ENCODE measurements around the gene LRPAP1.

Gene LRPAP1

GRCh38 chr4:3518511-3518880 is 13.7 kb downstream of the LRPAP1 start (continued):
- TF ChIP-seq ZNF280D (tag by site-specific recombination; IDR thresholded peaks at IDR 0.05) (no peak), ZNF660 (tag by site-specific recombination; IDR thresholded peaks at IDR 0.05) (no peak), ZNF148 (tag by site-specific recombination; IDR thresholded peaks at IDR 0.05; ENCODE audit: borderline replicate concordance) (no peak), ZNF404 (tag by site-specific recombination; IDR thresholded peaks at IDR 0.05) (no peak), ZNF140 (tag by site-specific recombination; IDR thresholded peaks at IDR 0.05) (no peak), ZNF692 (tag by site-specific recombination; IDR thresholded peaks at IDR 0.05) (no peak), ZFP3 (tag by site-specific recombination; IDR thresholded peaks at IDR 0.05; ENCODE audit: low read depth) (no peak), INSM2 (tag by site-specific recombination; IDR thresholded peaks at IDR 0.05) (no peak), ZNF341 (tag by site-specific recombination; IDR thresholded peaks at IDR 0.05; ENCODE audit: low read depth) (no peak), SCRT2 (tag by site-specific recombination; IDR thresholded peaks at IDR 0.05) (no peak)

- Histone ChIP-seq H3K9me3 (ENCODE audit: control insufficient read depth, insufficient read depth, low read depth, low read length) (no peaks in the 10 kb centered on the region), H3K27ac (ENCODE audit: extremely low read depth, low read depth, low read length) (no peak overlapping the region), H3K4me3 (ENCODE audit: low read depth, low read length) (no peak overlapping the region), H3K36me3 (ENCODE audit: control insufficient read depth in 2 of 2, insufficient read depth in 1 of 2, low read length in 2 of 2) (peaks cover 0 to 95% of the 10 kb centered on the region in 2 experiments; a peak in 2 of 3 replicates), H3K4me1 (ENCODE audit: control insufficient read depth, insufficient read depth, low read length) (no peaks in the 10 kb centered on the region)
- POLR2A ChIA-PET, result no interaction called here
- CTCF ChIA-PET, result no interaction called here
- TF ChIP-seq ZNF513 (tag by site-specific recombination; IDR thresholded peaks at IDR 0.05) (no peak), ZNF561 (tag by site-specific recombination; IDR thresholded peaks at IDR 0.05; ENCODE audit: borderline replicate concordance) (no peak), REST (tag by site-specific recombination; IDR thresholded peaks at IDR 0.05) (no peak), ZEB2 (tag by site-specific recombination; IDR thresholded peaks at IDR 0.05) (no peak), SETDB1 (IDR thresholded peaks at IDR 0.05; ENCODE audit: insufficient read length, low read length) (no peak), EGR2 (tag by site-specific recombination; IDR thresholded peaks at IDR 0.05; ENCODE audit: low read depth) (no peak), ZNF776 (tag by site-specific recombination; IDR thresholded peaks at IDR 0.05; ENCODE audit: borderline replicate concordance) (no peak), ZNF354C (tag by site-specific recombination; IDR thresholded peaks at IDR 0.05; ENCODE audit: borderline replicate concordance, low read depth) (no peak), PATZ1 (tag by site-specific recombination; IDR thresholded peaks at IDR 0.05) (no peak)
Measured at GRCh38 chr4:3517731-3518510, 14.3 kb downstream of the LRPAP1 start.

Measured in HEK293 (cell line).